Muscle of back (tissue), 11 donors: ENCODE data around the gene GPR162. TPM values are rescaled to one million over a fixed set of nuclear protein-coding genes. Genes with fewer than 3 reads are reported as not detected.
A peak's percentile ranks its signal among the peaks of the same experiment; 100 is the strongest.

Experiments
- DNase-seq, 3 donors: peaks; one replicate each; pipeline versions ENCODE4 v3.0.0 to v3.0.0-alpha.2; 2013
- polyA plus RNA-seq, 10 donors: library from polyadenylated mRNA; unstranded; fragments of 120-200 nt; gene quantifications; one replicate each; pipeline ENCODE4 v1.2.1, GENCODE V29; 2013; ENCODE audit not compliant: insufficient read length in 10 of 10

GPR162 gene
- polyA plus RNA-seq, 10 donors: 15.3 to 27.6 (median 17.9) TPM

- DNase-seq: no peak
Measured at GRCh38 chr12:6820166-6820565, 1.5 kb upstream of the GPR162 start.

GRCh38 chr12:6822426-6823135 lies 960 bp downstream of the GPR162 start:
- no peak for DNase-seq

GRCh38 chr12:6823182-6824084 lies 1.8 kb downstream of the GPR162 start:
- no peak for DNase-seq

GRCh38 chr12:6824085-6824775 lies 2.6 kb downstream of the GPR162 start:
- peak in 1 of 3 donors; percentile 11 for DNase-seq

GRCh38 chr12:6824901-6825381 lies 3.3 kb downstream of the GPR162 start:
- DNase-seq: no peak

GRCh38 chr12:6825398-6826124 lies 3.9 kb downstream of the GPR162 start:
- DNase-seq: peak; percentile 85 to 96 (median 93)

- DNase-seq: no peak
Measured at GRCh38 chr12:6826125-6826733, 4.6 kb downstream of the GPR162 start.

- DNase-seq: no peak
Measured at GRCh38 chr12:6826734-6827436, 5.3 kb downstream of the GPR162 start.

GRCh38 chr12:6827437-6827911 lies 5.9 kb downstream of the GPR162 start:
- peak; percentile 81 to 94 (median 83) for DNase-seq

GRCh38 chr12:6827982-6828780 lies 6.6 kb downstream of the GPR162 start, which contains the start of gene P3H3:
Gene P3H3 (plus strand): TSS chr12:6828407. CDS start chr12:6828441, 34 bp downstream.
- peak; percentile 45 to 89 (median 74) for DNase-seq

- peak in 2 of 3 donors; percentile 69 to 85 for DNase-seq
Measured at GRCh38 chr12:6828781-6829535, 7.3 kb downstream of the GPR162 start.

- DNase-seq: peak in 1 of 3 donors; percentile 42
Measured at GRCh38 chr12:6829536-6830220, 8.1 kb downstream of the GPR162 start.

- DNase-seq: no peak
Measured at GRCh38 chr12:6830286-6830890, 8.8 kb downstream of the GPR162 start.

- no peak for DNase-seq
Measured at GRCh38 chr12:6830999-6831398, 9.4 kb downstream of the GPR162 start.

- DNase-seq: no peak
Measured at GRCh38 chr12:6831450-6831995, 9.9 kb downstream of the GPR162 start.

GRCh38 chr12:6832125-6832524 lies 10.5 kb downstream of the GPR162 start:
- DNase-seq: no peak
